Activated CD8-positive, alpha-beta memory T cell treated with anti-CD3 and anti-CD28 coated beads, Interleukin-2, amount 10 ng/mL, durations not matched to agents 7 days and 5 days (primary cell): ENCODE data around the gene FKBP5. TPM values are rescaled to one million over a fixed set of nuclear protein-coding genes. Genes with fewer than 3 reads are reported as not detected.
A peak's percentile ranks its signal among the peaks of the same experiment; 100 is the strongest.
"Not testable (repeated sequence)": the region's sequence is repeated elsewhere in the genome, so short reads cannot be mapped to it uniquely, and the experiment has no call there.

Experiments
- ATAC-seq: fragments of 150-1000 bp; cut with Tn5 transposase; one replicate; pipeline ENCODE4 v1.10.0; 2021; ENCODE audit warnings: moderate library complexity
- CTCF ChIA-PET: fragments of 350-600 bp; sonication (Branson Sonifier 250); formaldehyde crosslinking; loops from one replicate; lab custom pipeline; 2021; ENCODE audit warnings: antibody characterized with exemption; lab: Charles Lee
- DNase-seq: peaks from one replicate; pipeline ENCODE4 v3.0.0-alpha.2; 2020
- H3K27ac Mint-ChIP-seq: one replicate; pipeline ENCODE4 v1.8.0; 2021; ENCODE audit warnings: mild to moderate bottlenecking, mixed read lengths
- H3K27me3 Mint-ChIP-seq: one replicate; pipeline ENCODE4 v1.8.0; 2021; ENCODE audit warnings: mixed read lengths
- H3K36me3 Mint-ChIP-seq: one replicate; pipeline ENCODE4 v1.8.0; 2021; ENCODE audit warnings: mild to moderate bottlenecking, mixed read lengths
- H3K4me1 Mint-ChIP-seq: one replicate; pipeline ENCODE4 v1.8.0; 2021; ENCODE audit warnings: mixed read lengths
- H3K4me3 Mint-ChIP-seq: one replicate; pipeline ENCODE4 v1.8.0; 2021; ENCODE audit warnings: mild to moderate bottlenecking, moderate library complexity, mixed read lengths
- H3K9me3 Mint-ChIP-seq: one replicate; pipeline ENCODE4 v1.8.0; 2022; ENCODE audit warnings: low read depth, mixed read lengths
- total RNA-seq, 2 experiments: library from RNA; stranded (reverse); gene quantifications; one replicate each; pipeline ENCODE4 v1.2.3, GENCODE V29; 2021

The FKBP5 gene
- total RNA-seq, 2 experiments from 2014 or later: 53.8 to 70.6 TPM

GRCh38 chr6:35576682-35577081, 112.0 kb downstream of the FKBP5 start:
- Mint-ChIP-seq H3K27me3 (no peaks in the 10 kb centered on the region), H3K9me3 (no peaks in the 10 kb centered on the region), H3K36me3 (peaks cover 31% of the 10 kb centered on the region), H3K27ac (no peak overlapping the region), H3K4me1 (peaks cover 3% of the 10 kb centered on the region), H3K4me3 (no peak overlapping the region)
- ATAC-seq (no peak), DNase-seq (no peak)
- CTCF ChIA-PET: interaction anchor here (13.9 kb wide), 1 partner anchor 160 kb away, joined by 180 read pairs; the partner anchor contains the start of gene ARMC12

GRCh38 chr6:35573495-35574110, 115.1 kb downstream of the FKBP5 start:
- Mint-ChIP-seq H3K4me1 (no peaks in the 10 kb centered on the region), H3K36me3 (peaks cover 30% of the 10 kb centered on the region), H3K27ac (no peak overlapping the region), H3K4me3 (no peak overlapping the region), H3K9me3 (no peaks in the 10 kb centered on the region), H3K27me3 (no peaks in the 10 kb centered on the region)
- CTCF ChIA-PET: interaction anchor here (1.4 to 13.9 kb wide), 5 partner anchors 21 to 163 kb away, joined by 3 to 180 read pairs (median 4); partner anchors contain the start of gene ARMC12
- no peak for DNase-seq
- ATAC-seq: no peak

- H3K27me3 Mint-ChIP-seq: not testable (repeated sequence)
These were observed 117.8 kb downstream of the FKBP5 start for GRCh38 chr6:35570885-35571330.

GRCh38 chr6:35569011-35569461, 119.7 kb downstream of the FKBP5 start:
- Mint-ChIP-seq H3K4me1 (no peaks in the 10 kb centered on the region), H3K27me3 (peaks cover 22% of the 10 kb centered on the region), H3K27ac (no peak overlapping the region), H3K9me3 (no peaks in the 10 kb centered on the region), H3K4me3 (no peak overlapping the region), H3K36me3 (peaks cover 9% of the 10 kb centered on the region)
- ATAC-seq: peak; percentile 75
- peak; percentile 57 for DNase-seq
- CTCF ChIA-PET: interaction anchor here (0.7 to 4.5 kb wide), 8 partner anchors 9 to 171 kb away, joined by 3 to 30 read pairs (median 4); partner anchors contain the start of gene ARMC12

More at GRCh38 chr6:35570885-35571330, 117.8 kb downstream of the FKBP5 start:
- not testable (repeated sequence) for H3K9me3 Mint-ChIP-seq, H3K4me3 Mint-ChIP-seq, DNase-seq, ATAC-seq, H3K4me1 Mint-ChIP-seq, H3K27ac Mint-ChIP-seq
- CTCF ChIA-PET: interaction anchor here (1.0 to 4.5 kb wide), 3 partner anchors 14 to 166 kb away, joined by 4 to 30 read pairs (median 7); partner anchors contain the start of gene ARMC12
- peaks cover 19% of the 10 kb centered on the region for H3K36me3 Mint-ChIP-seq

GRCh38 chr6:35566794-35567193, 121.9 kb downstream of the FKBP5 start:
- CTCF ChIA-PET: interaction anchor here (0.7 to 4.5 kb wide), 3 partner anchors 14 to 793 kb away, joined by 3 to 30 read pairs (median 5); partner anchors contain the start of gene ARMC12

GRCh38 chr6:35564733-35565132, 124.0 kb downstream of the FKBP5 start:
- ATAC-seq (no peak), DNase-seq (no peak)
- Mint-ChIP-seq H3K4me3 (no peak overlapping the region), H3K9me3 (no peaks in the 10 kb centered on the region), H3K36me3 (no peaks in the 10 kb centered on the region), H3K27me3 (peaks cover 33% of the 10 kb centered on the region), H3K27ac (no peak overlapping the region), H3K4me1 (no peaks in the 10 kb centered on the region)
- CTCF ChIA-PET: interaction anchor here (1.0 to 2.2 kb wide), 4 partner anchors 12 to 1253 kb away, joined by 3 to 13 read pairs (median 5); partner anchors contain the start of gene RPL10A

More at GRCh38 chr6:35566794-35567193, 121.9 kb downstream of the FKBP5 start:
- ATAC-seq (no peak), DNase-seq (no peak)
- Mint-ChIP-seq H3K27me3 (peaks cover 33% of the 10 kb centered on the region), H3K36me3 (no peaks in the 10 kb centered on the region), H3K4me1 (no peaks in the 10 kb centered on the region), H3K27ac (no peak overlapping the region), H3K9me3 (no peaks in the 10 kb centered on the region), H3K4me3 (no peak overlapping the region)

GRCh38 chr6:35562060-35562459, 126.7 kb downstream of the FKBP5 start:
- ATAC-seq: no peak

GRCh38 chr6:35561113-35561512, 127.6 kb downstream of the FKBP5 start:
- CTCF ChIA-PET: interaction anchor here (1.2 to 2.9 kb wide), 3 partner anchors 9 to 176 kb away, joined by 4 to 9 read pairs (median 7); no protein-coding TSS in a partner anchor
- Mint-ChIP-seq H3K27ac (no peak overlapping the region), H3K36me3 (no peaks in the 10 kb centered on the region), H3K9me3 (no peaks in the 10 kb centered on the region), H3K4me1 (no peaks in the 10 kb centered on the region), H3K4me3 (no peak overlapping the region), H3K27me3 (peaks cover 26% of the 10 kb centered on the region)
- no peak for DNase-seq
- ATAC-seq: no peak

More at GRCh38 chr6:35562060-35562459, 126.7 kb downstream of the FKBP5 start:
- Mint-ChIP-seq H3K9me3 (no peaks in the 10 kb centered on the region), H3K27ac (no peak overlapping the region), H3K4me3 (no peak overlapping the region), H3K36me3 (no peaks in the 10 kb centered on the region), H3K4me1 (no peaks in the 10 kb centered on the region), H3K27me3 (peaks cover 33% of the 10 kb centered on the region)
- CTCF ChIA-PET: interaction anchor here (1.6 to 2.9 kb wide), 2 partner anchors 10 to 176 kb away, joined by 7 to 9 read pairs; no protein-coding TSS in a partner anchor
- no peak for DNase-seq

- DNase-seq (no peak), ATAC-seq (no peak)
- no peaks in the 10 kb centered on the region for H3K36me3 Mint-ChIP-seq
- no peaks in the 10 kb centered on the region for H3K9me3 Mint-ChIP-seq
- CTCF ChIA-PET: interaction anchor here (0.9 to 1.1 kb wide), 2 partner anchors 61 to 353 kb away, joined by 3 read pairs; no protein-coding TSS in a partner anchor
- no peaks in the 10 kb centered on the region for H3K4me1 Mint-ChIP-seq
- H3K4me3 Mint-ChIP-seq: no peak overlapping the region
- peaks cover 12% of the 10 kb centered on the region for H3K27me3 Mint-ChIP-seq
- H3K27ac Mint-ChIP-seq: no peak overlapping the region
These were observed 130.1 kb downstream of the FKBP5 start for GRCh38 chr6:35558571-35558970.

- Mint-ChIP-seq H3K27me3 (peaks cover 6% of the 10 kb centered on the region), H3K9me3 (no peaks in the 10 kb centered on the region), H3K4me1 (no peaks in the 10 kb centered on the region), H3K4me3 (no peak overlapping the region), H3K36me3 (no peaks in the 10 kb centered on the region), H3K27ac (no peak overlapping the region)
- CTCF ChIA-PET: no interaction called here
- DNase-seq (no peak), ATAC-seq (no peak)
These were observed 131.5 kb downstream of the FKBP5 start for GRCh38 chr6:35557239-35557638.

- Mint-ChIP-seq H3K27me3 (peaks cover 12% of the 10 kb centered on the region), H3K4me1 (no peaks in the 10 kb centered on the region), H3K9me3 (peaks cover 3% of the 10 kb centered on the region), H3K27ac (no peak overlapping the region), H3K4me3 (no peak overlapping the region), H3K36me3 (peaks cover 2% of the 10 kb centered on the region)
- DNase-seq (no peak), ATAC-seq (no peak)
- CTCF ChIA-PET: interaction anchor here (0.7 kb wide), 1 partner anchor 182 kb away, joined by 3 read pairs; the partner anchor contains the start of gene ARMC12
These were observed 133.9 kb downstream of the FKBP5 start for GRCh38 chr6:35554811-35555210.

- Mint-ChIP-seq H3K9me3 (peaks cover 3% of the 10 kb centered on the region), H3K27me3 (peaks cover 14% of the 10 kb centered on the region), H3K4me3 (no peak overlapping the region), H3K4me1 (no peaks in the 10 kb centered on the region), H3K27ac (no peak overlapping the region), H3K36me3 (peaks cover 2% of the 10 kb centered on the region)
- DNase-seq (no peak), ATAC-seq (no peak)
- CTCF ChIA-PET: interaction anchor here (0.8 to 4.8 kb wide), 14 partner anchors 8 to 257 kb away, joined by 3 to 73 read pairs (median 10); partner anchors contain the start of genes ARMC12 and PPARD
These were observed 135.4 kb downstream of the FKBP5 start for GRCh38 chr6:35553315-35553714.

GRCh38 chr6:35552285-35552917, 136.3 kb downstream of the FKBP5 start:
- Mint-ChIP-seq H3K9me3 (peaks cover 3% of the 10 kb centered on the region), H3K36me3 (peaks cover 2% of the 10 kb centered on the region), H3K4me3 (no peak overlapping the region), H3K27ac (no peak overlapping the region), H3K4me1 (no peaks in the 10 kb centered on the region), H3K27me3 (peaks cover 14% of the 10 kb centered on the region)
- peak; percentile 53 for ATAC-seq
- CTCF ChIA-PET: interaction anchor here (0.6 to 4.8 kb wide), 41 partner anchors 9 to 684 kb away, joined by 3 to 73 read pairs (median 4); partner anchors contain the start of genes ARMC12, CLPS and PPARD
- peak; percentile 78 for DNase-seq
